GM21723 (cell line): ENCODE results near the gene MAST2.
"Not testable (repeated sequence)": the region's sequence is repeated elsewhere in the genome, so short reads cannot be mapped to it uniquely, and the experiment has no call there.

ENCODE experiments used
- ATAC-seq: cut with Tn5 transposase; IDR thresholded peaks from one replicate; pipeline ENCODE4 v1.9.1; 2021; ENCODE audit warnings: mild to moderate bottlenecking, moderate library complexity; ENCODE audit not compliant: unreplicated experiment

The MAST2 gene

DNA sequence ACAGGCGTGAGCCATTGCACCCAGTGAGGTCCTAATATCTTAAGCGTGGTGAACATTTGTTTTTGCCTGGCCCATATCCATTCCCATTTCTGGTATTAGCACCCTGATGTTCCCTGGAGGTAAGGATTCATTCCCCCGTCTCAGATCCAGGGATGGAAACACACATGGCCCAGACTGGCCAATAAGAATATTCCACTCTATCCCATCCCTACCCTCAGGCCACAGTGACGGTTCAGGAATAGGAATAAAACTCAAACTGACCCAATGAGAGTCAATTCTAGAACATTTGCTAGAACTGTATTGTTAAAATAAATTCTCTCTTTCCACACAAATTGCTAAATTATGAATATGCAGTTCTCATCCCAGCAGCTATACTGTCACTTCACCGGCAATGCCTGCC lies 252.9 kb downstream of the MAST2 start:
- no peak for ATAC-seq

GRCh38 chr1:46057215-46057614 lies 253.8 kb downstream of the MAST2 start:
- ATAC-seq: not testable (repeated sequence)

- no peak for ATAC-seq
Observed at GRCh38 chr1:46057781-46058180, 254.4 kb downstream of the MAST2 start.

DNA sequence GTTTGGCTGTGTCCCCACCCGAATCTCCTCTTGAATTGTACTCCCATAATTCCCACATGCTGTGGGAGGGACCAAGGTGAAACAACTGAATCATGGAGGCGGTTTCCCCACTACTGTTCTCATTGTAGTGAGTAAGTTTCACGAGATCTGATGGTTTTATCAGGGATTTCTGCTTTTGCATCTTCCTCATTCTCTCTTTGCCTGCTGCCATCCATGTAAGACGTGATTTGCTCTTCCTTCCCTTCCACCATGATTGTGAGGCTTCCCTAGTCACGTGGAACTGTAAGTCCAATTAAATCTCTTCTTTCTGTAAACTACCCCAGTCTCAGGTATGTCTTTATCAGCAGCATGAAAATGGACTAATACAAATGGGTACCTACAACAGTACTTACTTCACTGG lies 255.5 kb downstream of the MAST2 start:
- ATAC-seq: no peak

DNA sequence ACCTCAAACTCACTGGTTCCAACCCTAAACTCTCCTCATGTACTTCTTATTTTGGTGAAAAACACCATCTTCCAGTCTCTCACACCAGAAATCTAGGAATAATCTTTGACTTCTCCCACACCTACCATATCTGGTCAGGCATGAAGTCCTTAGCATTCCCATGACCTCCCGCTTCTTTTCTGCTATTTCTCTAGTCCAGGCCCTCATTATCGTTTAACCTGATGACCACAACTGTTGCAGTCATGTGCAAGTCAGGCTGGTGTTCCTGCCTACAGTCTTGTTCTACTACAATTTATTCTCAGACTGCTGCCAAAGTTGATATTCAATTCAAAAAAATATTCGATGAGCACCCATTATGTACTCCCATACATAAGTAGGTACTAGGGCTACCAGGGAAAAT lies 257.7 kb downstream of the MAST2 start:
- ATAC-seq: no peak

DNA sequence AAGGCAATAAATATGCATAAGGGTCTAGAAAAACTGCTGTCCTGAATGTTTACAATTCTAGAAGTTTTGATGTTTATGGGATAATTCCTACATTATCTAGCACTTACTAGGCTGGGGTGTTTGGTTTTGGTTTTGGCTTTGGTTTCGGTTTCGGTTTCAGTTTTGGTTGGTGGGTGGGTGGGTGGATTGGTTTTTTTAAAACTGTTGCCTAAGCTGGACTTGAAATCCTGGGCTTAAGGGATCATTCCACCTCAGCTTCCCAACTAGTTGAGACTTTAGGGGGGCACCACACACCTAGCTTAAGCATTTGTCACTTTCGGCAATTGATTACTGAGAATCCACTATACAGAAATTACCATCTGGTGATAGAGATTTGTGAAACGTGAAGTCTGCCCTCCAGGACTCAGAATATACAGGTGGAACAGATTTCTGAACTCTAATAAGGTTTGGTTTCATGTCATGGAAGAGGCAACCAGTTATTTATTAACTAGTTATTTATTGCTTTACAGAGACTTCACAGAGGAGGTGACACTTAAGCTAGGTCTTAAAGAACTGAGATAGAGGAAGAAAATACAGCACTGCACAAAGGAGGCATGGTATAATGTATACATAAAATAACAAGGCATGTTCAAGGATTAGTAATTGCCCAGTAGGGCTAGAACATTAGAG lies 259.4 kb downstream of the MAST2 start:
- no peak for ATAC-seq

DNA sequence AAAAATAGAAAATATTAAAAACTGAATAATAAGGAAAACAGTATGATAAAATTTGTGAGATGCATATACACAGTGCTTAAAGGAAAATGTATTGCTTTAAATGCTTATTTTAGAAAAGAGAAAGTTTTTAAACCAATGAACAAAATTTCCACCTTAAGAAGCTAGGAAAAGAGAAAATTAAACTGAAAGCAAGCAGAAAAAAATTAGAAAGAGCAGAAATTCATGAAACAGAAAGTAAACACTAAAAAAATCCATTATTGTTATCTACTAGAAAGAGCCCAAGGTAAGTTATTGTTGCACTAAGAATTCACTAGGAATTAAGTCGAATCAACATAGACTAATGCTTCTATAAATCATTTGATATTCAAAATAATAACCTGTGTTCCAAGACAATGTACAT lies 261.3 kb downstream of the MAST2 start:
- no peak for ATAC-seq

DNA sequence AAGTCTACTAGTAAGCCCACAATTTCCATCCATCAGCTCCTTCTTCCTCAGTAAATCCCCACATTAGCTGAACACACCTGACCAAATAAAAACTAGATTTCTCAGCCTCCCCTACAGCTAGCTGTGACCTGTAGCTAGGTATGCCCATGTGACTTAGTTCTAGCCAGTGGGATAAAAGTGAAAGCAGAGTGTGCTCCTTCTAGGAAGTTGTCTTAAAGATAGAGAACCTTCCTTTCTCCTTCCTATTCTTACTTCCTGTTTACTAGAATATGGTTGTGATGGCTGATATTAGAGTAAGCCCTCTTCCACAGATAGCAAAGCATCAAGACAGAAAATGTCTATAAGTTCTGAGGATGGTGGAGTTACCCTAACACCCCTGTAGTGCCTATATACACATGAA lies 262.0 kb downstream of the MAST2 start:
- ATAC-seq: no peak

- ATAC-seq: no peak
Observed at GRCh38 chr1:46067652-46068051, 264.2 kb downstream of the MAST2 start.

GRCh38 chr1:46068525-46068924 lies 265.1 kb downstream of the MAST2 start:
- no peak for ATAC-seq

- no peak for ATAC-seq
Observed at GRCh38 chr1:46070164-46070814, 266.9 kb downstream of the MAST2 start.

DNA sequence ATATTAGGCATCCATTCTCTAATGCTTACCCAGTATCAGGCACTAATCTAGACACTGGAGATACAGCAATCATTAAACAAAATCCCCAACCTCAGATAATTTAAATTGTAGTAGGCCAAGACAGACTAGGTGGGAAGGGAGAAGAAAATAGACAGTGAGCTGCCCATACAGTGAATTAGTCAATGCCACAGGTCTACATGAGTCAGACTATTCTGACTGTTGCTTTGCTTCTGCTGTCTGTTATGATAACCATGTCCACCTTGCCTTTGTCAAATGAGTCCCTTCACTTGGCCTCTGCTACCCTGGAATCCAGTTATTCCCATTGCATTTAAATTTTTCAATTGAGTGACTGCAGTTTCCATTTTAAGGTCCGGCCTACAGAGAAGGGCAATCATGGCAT lies 269.6 kb downstream of the MAST2 start:
- ATAC-seq: no peak

- ATAC-seq: no peak
Observed at GRCh38 chr1:46076343-46076742, 272.9 kb downstream of the MAST2 start.

DNA sequence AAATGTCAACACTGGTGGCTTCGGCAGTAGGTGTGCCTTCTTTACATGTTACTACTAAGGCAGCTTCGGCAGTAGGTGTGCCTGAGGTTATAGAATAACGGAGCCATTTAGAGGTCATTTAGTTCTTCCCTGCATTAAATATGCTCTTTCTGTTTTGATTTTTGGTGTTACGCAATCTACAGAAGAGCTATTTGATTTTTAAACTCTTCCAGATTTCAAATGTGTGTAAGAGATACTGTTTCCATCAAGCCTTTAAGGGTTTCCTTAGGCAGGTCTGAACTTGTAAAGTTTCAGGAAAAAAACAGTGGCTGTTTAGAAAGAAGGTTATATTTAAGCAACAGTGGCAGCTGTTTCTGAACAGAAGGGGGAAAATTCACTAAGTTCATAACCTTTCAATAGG lies 274.2 kb downstream of the MAST2 start:
- ATAC-seq: no peak

DNA sequence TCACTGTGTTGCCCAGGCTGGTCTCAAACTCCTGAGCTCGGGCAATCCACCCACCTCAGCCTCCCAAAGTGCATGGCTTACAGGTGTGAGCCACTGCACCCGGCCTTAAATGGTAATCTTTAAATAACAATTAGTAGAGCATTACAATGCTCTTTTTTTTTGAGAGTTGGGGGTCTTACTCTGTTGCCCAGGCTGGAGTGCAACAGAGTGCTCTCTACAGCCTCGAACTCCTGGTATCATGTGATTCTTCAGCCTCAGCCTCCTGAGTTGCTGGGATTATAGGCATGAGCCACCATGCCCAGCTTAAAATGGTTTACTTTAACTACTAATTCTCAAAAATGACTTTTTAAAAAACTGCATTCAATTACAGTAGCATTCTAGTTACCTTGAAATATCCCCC lies 276.8 kb downstream of the MAST2 start:
- no peak for ATAC-seq

- no peak for ATAC-seq
Observed at GRCh38 chr1:46081206-46081605, 277.8 kb downstream of the MAST2 start.

DNA sequence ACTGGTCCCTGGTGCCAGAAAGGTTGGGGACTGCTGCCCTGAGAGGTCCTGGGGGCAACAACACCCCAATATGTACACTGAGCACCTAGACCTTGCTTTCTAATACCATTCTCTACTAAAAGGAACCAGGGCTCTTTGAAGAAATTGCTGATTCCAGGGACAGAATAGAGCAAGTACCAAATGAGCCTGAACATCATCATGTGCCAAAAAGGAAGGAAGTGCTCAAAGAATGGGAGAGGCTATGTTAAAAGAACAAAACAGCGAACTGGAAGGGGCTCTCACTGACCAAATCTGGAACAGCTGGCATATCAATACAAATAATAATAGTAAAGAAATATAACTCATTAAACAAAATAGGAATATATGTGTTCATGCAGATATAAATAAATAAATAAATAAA lies 278.2 kb downstream of the MAST2 start:
- ATAC-seq: no peak

- ATAC-seq: no peak
Observed at GRCh38 chr1:46083579-46083978, 280.2 kb downstream of the MAST2 start.

GRCh38 chr1:46084553-46085451 lies 281.4 kb downstream of the MAST2 start:
- ATAC-seq: no peak
